ENCODE data around the gene SERPINH1.
"Not testable (repeated sequence)": the region's sequence is repeated elsewhere in the genome, so short reads cannot be mapped to it uniquely, and the experiment has no call there.

The SERPINH1 gene

GRCh38 chr11:75572744-75573143, 10.7 kb downstream of the SERPINH1 start:
- in situ Hi-C loops (cut with MboI; ENCODE audit: low sequenced_read_pairs), result no loop called here

DNA sequence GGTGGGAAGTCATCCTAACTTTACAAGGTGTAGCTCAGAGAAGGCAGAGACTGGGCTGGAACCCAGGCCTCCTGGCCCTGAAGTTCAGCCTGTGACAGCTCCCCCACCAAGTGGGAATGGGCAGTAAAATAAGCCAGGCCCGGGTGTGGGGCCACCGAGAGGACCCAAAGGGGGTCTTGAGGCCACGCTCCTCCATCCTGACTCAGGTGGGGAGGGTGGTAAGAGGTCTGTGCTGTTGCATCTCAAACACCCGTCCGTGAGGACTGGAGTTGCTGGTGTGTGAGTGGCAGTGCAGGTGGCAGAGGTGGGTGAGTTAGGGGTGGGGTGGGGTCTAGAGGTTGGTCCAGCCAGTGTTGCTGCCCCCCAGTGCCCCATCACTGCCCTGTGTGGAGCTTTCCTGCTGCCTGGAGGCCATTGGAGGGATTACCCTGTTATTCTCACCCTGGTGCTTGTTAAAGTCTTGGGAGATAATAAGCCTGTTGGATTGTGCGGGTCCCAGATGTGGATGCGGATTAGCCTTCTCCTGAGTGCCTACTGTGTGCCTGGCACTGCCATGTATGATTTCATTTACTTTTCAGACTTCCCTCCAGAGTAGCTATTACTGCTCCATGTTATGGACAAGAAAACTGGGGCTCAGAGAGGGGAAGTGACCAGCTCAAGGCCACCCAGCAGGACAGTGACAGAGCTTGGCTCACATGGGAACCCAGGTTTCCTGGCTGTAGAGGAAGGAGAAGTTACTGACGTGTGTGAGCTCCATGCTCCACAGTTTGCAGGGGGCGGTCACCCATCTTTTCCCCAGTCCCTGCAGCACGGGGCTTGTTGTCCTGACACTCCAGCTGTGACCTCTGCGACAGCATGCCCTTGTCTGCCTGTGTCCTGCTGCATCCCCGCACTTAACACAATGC, 12.9 kb downstream of the SERPINH1 start:
- in situ Hi-C loops (cut with MboI; ENCODE audit: low sequenced_read_pairs), result no loop called here

GRCh38 chr11:75576017-75576416, 14.0 kb downstream of the SERPINH1 start:
- in situ Hi-C loops (cut with MboI; ENCODE audit: low sequenced_read_pairs), result no loop called here

GRCh38 chr11:75576499-75576918, 14.5 kb downstream of the SERPINH1 start:
- in situ Hi-C loops (cut with MboI; ENCODE audit: low sequenced_read_pairs), result no loop called here

DNA sequence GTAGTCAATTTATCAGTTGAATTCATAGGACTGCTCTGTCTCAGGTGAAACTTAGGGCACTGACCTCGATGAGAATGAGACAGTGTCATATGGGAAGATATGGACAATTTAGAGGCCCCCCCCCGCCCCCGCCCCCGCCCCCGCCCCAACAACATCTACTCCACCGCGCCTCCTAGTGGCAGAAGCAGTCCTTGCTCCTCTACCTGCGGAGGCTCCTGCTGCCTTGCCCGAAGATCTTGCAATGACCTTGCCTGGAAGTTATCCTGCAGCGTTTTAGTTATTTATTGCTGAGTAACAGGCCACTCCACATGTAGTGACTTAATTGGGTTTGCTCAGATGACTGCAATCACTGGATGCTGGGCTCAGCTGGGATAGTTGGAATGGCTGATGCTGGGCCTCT, 15.2 kb downstream of the SERPINH1 start:
- in situ Hi-C loops (cut with MboI; ENCODE audit: low sequenced_read_pairs), result no loop called here

DNA sequence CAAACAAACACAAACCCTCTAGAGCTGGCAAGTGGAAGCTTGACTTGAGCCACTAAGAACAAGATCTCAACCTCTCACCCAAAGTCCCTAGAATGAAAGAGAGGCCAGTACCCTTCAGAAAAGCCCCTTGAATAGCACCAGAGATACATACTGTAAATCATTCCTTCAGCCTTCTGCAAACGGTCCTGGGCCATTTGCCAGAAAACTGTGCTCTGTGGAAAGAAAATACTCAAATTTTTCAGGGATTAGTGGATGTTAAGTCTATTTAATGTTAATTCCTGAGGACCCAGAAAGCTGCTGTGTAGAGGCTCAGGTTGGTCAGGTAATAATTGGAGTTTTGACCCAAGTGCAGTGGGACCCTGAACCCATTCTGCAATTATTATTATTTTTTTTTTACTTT, 16.9 kb downstream of the SERPINH1 start:
- in situ Hi-C loops (cut with MboI; ENCODE audit: low sequenced_read_pairs), result no loop called here

- in situ Hi-C loops (cut with MboI; ENCODE audit: low sequenced_read_pairs), result no loop called here
Observed at GRCh38 chr11:75579841-75580240, 17.8 kb downstream of the SERPINH1 start.

DNA sequence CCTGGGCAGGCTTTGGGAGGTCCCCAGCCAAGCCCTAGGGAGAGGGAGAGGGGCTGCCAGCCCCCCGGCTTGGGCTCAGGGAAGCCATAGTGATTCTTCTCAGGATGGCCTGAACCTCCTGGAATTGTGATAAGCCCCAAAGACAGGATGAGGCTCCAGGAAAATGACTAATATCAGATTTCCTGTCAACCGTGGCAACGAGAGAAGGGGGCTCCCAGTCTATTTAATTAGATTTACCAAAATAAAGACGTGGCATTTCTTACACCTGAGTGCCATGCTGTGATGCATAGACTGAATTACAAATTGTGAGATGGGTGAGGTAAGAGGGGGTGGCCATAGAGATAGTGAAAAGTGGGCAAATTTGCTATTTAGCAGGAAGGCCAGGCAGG, 20.4 kb downstream of the SERPINH1 start:
- in situ Hi-C loops (cut with MboI; ENCODE audit: low sequenced_read_pairs), result no loop called here

DNA sequence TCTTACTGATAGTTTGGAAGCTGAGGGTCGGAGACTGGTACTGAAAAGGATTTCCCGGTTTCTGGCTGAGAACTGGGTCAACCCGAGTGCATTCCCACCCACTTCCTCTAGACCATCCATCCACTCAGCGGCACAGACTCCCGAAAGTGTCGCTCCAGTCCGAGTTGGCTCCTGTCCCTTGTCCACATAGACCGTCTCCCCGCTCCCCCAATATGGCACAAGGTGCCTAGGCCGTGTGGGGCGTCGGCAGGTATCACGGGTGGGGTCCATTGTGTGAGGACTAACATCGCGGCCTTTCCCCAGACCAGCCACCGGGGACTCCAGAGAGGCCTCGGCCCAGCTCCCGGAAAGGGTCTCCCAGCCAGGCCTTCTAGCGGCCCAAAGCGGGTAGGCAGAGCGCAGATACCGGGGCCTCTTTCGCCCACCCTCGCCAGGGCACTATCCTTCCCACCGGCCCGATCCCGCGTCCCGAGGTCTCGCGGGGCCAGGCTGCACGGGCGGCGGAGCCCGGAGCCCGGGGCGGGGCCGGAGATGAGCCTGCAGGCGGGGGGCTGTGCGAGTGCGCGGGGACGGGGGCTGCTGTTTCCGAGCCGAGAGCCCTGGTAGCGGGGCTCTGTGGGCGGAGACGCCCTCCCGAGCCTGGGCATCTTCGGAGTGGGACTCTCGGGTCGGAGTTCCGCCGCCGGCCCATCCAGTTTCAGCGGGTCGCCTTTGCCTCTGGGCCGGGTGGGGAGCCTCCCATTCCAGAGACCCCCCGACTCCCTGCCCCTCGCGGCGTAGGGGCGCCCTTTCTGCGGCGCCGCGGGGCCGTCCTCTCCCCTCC, 21.1 kb downstream of the SERPINH1 start:
- in situ Hi-C loops (cut with MboI; ENCODE audit: low sequenced_read_pairs), result no loop called here

DNA sequence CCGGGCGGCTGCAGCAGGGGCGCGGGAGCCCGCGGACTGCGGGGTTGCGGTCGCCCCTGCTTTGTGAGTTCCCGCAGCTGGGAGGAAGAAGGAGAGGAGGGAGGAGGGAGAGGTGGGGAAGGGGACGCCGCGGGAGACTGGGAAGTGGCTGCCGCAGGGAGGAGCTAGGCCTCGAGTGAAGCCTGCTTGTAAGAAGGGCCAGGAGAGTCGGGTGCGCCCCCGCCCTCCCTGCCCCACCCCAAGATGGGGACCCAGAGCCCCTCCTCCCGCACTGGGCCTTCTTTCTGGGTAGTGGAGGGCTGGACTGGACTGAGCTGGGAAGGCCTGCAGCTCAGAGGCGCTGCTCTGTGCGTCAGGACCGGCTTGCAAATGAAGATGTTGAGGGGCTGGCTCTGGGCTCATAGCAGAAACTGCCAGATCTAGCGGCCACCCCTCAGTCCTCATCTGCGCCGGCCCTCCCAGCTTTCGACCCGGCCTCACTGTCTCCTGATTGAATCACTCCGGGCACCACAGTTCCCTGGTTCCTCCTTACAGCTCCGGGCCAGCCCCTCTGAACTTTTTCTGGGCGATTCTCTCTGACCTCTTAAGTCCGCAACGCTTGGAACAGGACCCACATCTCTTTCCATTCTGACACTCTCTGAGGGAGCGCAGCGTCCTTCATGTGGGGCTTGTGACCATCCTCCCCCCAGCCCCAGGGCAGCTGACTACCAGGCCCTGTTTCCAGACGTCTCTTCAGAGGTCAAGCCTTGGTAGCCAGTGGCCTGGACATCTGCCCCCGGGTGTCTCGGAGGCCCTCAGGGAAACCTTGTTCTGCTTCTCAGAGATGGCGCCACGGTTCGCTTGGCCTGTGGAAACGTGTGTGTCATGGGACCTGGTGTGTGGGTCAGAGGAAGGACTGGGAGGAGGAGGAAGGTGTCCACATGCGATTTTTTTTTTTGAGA, 21.9 kb downstream of the SERPINH1 start:
- in situ Hi-C loops (cut with MboI; ENCODE audit: low sequenced_read_pairs), result no loop called here

GRCh38 chr11:75584659-75585292, 22.7 kb downstream of the SERPINH1 start:
- in situ Hi-C loops (cut with MboI; ENCODE audit: low sequenced_read_pairs), result not testable (repeated sequence)

DNA sequence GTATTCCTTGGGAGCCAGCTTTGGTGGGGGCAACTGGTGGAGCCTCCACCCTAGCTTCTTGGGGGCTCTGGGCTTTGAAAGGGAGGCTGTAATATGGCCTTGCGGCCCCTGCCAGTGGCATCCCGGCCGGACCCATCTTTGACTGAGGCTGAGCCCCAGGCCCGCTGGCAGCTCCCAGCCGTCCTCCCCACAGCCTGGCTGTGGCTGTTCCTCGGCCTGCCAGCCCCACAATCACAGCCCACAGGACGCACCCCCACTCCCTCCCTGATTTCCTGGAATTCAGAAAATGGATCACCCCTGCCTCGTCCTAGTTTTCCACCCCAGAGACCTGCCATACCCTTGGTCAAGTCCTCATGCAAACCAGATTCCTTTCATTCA, 23.2 kb downstream of the SERPINH1 start:
- in situ Hi-C loops (cut with MboI; ENCODE audit: low sequenced_read_pairs), result no loop called here

GRCh38 chr11:75586395-75586794, 24.3 kb downstream of the SERPINH1 start:
- in situ Hi-C loops (cut with MboI; ENCODE audit: low sequenced_read_pairs), result no loop called here

DNA sequence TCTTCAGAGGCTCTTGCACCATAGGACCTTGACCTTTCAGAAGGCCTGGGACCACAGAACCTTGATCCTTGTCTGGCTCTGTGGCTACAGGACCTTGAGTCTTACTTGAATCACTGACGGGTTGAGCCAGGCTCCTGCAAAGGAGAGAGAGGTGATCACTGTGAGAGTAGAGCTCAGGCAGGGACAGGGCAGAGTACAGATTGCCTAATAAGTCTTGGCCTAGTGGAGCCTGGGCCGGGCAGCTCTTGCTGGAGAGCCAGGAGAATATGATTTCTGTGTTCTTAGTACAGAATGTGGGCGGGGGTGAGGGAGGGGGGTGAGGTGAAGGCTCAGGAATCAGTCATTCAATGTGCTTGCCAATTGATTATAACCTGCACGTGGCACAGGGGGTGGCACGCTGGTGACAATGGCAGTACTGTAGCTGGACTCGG, 26.0 kb downstream of the SERPINH1 start:
- in situ Hi-C loops (cut with MboI; ENCODE audit: low sequenced_read_pairs), result no loop called here

DNA sequence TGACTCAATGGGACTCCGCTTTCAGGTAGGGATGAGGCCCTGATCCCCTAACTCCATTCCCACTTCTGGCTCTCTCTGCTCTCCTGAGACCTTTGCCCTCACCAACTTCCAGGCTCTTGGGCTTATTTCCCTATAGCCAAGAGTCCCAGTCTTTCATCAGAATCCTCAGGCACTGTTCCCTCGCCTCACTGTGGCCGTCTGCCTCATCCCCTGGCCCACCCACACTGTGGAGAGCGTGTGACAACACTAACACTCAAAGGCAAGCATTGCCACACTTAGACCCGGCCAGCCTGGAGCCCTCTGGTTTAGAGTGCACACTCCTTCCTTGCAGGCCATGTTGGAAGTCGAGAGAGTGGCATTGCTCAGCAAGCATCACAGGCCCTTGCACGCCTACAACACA, 27.0 kb downstream of the SERPINH1 start:
- in situ Hi-C loops (cut with MboI; ENCODE audit: low sequenced_read_pairs), result no loop called here

GRCh38 chr11:75589933-75590332, 27.9 kb downstream of the SERPINH1 start:
- in situ Hi-C loops (cut with MboI; ENCODE audit: low sequenced_read_pairs), result no loop called here

DNA sequence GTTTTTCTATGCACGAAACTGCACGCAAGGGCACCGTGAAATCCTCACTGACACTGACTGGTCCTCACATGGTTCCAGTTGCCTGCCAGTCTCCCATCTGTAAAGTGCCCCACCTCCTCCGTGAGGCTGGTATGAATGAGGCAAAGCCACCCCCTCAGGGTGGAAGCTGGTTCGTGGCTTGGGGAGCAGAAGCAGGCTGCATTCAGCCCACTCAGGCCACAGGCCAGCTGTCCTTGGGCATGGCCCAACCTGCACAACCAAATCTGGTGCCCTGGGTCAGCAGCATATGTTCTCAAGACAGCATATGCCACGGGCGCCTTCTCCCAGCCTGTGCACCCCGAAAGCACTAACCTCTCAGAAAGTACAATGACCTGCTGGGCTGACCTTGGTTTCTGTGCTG, 29.3 kb downstream of the SERPINH1 start:
- in situ Hi-C loops (cut with MboI; ENCODE audit: low sequenced_read_pairs), result no loop called here

DNA sequence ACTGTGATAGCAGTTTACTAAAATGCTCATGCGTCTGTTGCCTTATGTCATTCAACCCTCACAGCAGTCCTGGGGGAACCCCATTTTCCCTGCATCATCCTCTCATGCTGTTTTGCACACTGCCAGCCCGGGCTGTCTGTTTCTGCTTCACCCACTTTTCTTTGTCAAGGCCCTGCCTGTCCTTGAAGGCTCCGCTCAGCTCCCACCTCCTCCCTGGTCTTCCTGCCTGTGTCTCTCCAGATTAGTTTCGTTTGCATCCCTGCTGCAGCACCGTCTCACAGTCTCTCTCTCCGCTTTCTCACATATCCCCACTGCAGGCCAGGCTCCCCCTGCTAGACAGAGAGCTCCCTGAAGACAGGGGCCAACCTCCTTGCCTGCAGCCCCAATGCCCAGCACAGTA, 29.9 kb downstream of the SERPINH1 start:
- in situ Hi-C loops (cut with MboI; ENCODE audit: low sequenced_read_pairs), result no loop called here

DNA sequence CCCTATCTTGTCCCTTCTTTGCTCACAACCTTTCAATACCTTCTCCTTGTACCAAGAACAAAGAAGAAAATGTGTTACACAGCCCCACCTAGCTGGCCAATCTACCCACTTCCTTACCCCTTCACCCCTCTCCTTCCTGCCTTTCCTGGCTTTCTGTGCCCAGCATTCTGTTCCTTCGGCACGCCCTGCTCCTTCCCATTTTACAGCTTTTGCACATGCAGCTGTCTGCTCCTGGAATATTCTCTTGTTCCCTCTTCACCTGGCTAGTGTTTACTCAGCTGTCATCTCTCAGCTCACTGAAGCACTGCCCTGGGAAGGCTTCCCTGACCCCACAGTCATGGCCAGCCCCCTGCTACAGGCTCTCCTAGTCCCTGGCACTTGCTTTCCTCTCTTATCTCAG, 30.7 kb downstream of the SERPINH1 start:
- in situ Hi-C loops (cut with MboI; ENCODE audit: low sequenced_read_pairs), result no loop called here

DNA sequence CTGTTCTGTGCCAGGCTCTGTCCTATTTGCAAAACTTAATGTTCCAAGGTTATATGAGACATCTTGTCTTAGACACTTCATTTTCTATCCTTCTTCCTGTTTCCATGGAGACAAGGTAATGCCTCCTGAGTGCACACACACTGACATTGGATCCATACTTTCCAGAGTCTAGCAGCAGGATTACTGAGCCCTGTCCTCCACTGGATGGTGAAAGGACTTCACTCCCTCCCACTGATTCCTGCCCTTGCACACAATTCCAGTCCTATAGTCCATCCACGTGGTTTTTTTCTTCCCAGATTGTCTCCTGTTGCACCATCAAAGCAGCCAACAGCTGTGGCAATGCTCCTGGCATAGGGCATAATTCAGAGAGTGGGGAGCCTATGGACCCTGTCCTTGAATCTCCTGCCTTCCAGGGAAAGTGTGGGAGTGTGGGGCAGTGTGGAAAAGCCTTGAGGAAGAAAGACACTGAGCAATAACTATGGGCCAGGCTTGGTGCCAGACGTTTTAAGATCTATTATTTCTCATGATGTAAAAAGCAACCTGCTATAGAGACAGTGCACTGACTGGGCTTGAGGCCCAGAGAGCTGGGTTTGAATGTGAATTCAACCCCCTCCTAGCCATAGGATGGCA, 31.3 kb downstream of the SERPINH1 start:
- in situ Hi-C loops (cut with MboI; ENCODE audit: low sequenced_read_pairs), result no loop called here
